ENCODE measurements around the gene USP6NL.
A peak's percentile ranks its signal among the peaks of the same experiment; 100 is the strongest.

USP6NL gene

DNA sequence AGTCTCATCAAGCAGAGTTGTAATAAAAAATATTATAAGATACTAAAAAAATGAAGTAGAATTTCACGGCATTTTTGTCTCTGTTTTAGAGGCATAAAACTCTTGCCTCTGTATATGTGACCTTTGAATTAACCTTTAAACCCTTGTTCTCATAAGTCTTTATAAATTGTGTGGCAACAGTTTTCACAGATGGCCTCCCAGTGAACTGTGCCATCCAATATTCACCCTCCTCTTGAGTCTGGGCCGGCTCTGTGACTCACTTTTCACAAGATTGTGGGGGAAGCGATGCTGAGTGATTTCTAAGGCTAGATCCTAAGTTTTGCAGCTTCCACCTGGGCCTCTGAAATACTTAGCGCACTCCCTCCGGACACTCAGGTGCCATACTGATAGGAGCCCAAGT, 4.6 kb upstream of the USP6NL start:
- DNase-seq (ENCODE audit: low spot score): no peak

DNA sequence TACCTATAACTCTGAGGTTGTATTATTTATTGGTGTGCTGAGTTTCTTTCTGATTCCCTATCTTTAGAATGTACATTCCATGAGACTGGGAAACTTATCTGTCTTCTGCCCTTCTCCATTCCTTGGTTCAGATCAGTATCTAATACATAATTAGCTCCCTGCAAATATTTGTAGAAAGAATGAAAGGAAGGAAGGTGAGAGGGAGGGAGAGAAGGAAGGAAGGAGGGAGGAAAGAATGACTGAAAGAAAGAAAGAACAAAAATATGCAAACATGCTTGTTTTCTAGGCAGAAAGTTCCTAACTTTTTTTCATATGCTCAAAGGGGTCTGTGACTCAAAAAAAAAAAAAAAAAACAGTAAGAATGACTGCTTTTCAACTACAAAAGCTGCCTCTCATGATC, 3.9 kb upstream of the USP6NL start:
- DNase-seq (ENCODE audit: low spot score): no peak

DNA sequence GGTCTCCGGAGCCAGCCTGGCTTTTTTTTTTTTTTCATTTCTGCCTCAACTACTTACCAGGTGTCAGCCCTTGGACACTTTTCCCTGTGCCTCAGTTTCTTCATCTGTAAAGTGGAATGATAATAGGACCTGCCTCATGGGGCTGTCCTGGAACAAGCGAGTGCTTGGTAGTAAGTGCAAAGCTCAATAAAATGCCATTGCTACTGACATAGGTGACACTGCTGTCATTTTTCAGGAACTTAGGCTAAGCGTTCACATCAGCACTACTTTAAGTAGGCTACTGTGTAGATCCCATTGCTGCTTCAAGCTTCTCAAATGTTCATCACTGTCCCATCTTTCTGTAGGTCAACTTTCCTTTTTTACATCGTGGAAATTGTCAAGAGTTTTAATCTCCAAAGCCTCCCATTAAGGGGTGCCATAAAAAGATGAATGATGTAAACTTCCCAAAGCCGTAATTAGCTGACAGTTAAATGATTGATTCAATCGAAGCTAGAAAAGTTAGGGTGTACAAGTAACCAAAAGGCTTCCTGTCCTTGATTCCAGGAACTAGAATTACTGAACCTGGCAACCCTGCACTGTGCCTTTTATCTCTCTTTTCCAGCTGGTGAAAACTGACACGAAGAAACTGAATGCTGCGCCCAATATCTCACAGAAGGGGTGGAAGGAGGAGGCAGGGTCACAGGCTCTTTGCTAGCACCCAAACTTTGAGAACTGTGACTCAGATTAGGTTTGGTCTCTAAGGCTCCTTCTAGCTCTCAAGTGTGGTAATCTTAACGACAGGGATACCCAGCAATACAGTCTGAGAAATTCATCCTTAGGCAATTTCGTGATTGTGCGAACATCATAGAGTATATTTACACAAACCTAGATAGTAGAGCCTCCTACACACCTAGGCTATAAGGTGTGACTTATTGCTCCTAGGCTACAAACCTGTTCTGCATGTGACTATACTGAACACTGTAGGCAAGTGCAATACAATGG, 861 bp upstream of the USP6NL start:
- no peak for DNase-seq (ENCODE audit: low spot score)

DNA sequence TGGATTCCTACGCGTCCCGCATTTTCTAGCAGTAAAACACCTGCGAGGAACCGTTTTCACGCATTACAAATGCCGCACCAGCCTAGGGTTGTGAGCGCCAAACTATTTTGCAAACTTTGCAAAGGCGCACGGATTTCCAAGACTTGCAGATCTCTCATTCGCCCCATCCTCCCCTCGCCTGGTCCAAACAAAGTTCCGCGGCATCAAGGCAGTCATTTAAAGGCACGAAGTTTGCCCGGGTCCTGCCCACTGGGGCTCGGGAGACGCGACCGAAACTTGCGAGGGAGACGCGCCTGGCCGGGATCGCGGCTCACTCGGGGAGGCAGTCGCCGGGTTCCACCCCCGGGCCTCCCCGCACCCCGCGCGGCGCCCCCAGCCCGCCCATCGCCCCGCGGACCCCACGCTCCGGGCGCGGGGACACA, 613 bp downstream of the USP6NL start:
- DNase-seq (ENCODE audit: low spot score): no peak

DNA sequence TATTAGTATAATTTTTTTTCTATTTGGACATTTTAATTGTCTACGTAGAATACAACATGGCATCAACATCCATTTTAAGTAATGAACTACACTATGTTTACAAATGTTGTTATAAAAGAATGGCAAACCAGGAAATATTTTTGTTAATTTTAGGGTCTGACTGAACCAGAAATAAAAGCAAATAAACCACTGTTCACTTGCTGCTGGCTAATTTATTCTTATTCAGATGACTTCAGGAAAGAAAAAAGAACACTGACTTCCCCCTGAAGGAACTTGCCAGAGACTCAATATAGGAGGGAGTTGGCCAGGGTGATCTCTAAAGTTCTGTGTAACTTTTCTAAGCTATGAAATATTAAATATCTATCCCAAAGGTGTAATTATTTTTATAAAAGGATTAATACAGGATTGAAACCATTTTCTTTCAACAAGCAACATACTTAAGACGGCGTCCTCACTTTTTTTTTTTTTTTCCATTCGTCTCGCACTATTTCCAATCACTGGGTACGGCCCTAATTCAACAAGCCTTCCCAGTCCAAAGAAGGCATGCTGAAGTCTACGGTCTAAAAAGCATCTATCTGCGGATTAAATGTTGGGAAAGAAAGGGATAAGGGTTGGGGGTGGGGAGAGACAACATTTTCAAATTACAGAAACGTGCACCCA, 1.2 kb downstream of the USP6NL start:
- no peak for DNase-seq (ENCODE audit: low spot score)

DNA sequence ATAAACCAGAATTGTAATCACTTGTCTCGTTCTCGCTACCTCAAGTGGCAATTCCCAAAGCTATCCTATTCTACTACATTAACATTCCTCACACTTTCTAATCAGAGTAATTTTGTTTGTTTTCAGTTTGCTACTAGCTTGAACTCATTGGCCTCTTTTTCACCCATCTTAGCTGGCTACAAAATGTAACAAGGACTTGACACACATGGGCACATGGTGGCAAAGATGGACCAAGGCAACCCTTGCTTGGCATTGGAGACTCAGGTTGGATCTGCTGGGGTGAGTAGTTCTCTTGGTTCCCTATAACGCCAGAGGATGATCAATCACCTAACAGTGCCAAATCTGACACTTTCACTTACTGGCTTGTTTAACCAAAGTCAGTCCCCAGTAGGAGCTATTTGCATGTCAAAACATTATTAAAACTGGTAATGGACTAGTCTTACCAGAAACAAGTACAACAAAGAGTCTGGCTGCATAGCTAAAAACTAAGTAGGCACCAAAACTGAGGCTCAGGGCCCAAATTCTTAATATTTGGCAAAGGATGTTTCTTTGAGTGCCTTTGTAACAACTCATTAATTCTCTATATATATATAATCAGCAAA, 1.9 kb downstream of the USP6NL start:
- DNase-seq (ENCODE audit: low spot score): no peak

DNA sequence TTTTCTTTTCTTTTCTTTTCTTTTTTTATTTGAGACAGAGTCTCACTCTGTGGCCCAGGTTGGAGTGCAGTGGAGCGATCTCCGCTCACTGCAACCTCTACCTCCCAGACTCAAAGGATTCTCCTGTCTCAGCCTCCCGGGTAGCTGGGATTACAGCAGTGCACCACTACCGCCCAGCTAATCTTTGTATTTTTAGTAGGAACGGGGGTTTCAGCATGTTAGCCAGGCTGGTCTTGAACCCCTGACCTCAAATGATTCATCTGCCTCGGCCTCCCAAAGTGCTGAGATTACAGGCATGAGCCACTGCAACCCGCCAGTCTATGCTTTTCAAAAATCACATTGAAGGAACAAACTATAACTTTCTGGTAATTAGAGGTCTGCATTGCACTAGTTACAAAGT, 2.4 kb downstream of the USP6NL start:
- DNase-seq (ENCODE audit: low spot score): no peak

DNA sequence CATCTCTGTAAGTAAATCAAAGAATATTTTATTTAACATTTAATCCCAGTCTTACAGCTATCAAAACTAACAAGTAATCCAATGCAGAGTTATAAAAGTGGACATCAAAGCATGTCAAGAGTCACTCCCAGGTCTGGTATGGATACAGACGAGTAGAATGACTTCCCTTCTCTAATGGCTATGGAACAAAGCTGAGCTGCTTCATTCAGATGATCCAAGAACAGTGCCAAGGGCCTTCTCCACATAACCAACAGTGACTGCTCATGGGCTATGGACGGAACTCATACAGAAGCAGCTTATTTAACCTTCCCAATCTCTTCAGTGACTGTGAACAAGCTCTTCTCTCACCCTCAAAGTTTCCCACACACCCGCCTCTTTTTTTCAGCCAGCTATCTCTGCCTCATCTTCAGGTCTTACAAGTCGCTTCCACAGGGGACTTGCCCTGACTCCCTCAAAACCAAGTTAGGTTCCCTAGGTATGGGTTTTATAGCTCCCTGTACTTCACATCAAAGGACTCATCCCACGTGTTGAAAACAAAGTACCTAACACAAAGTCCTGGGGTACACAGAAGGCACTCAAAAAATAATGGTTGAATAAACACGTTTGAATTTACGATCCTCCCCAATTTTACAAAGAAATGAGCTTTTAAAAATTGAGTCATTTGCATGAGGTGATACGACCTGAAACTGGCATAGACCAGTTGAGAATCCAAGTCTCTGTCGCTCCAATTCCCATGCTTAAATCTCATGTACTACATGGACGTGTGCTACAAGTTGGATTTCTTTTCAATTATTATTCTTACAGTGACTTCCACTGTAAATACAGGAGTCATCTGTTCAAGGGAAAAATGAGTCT, 3.1 kb downstream of the USP6NL start:
- no peak for DNase-seq (ENCODE audit: low spot score)

DNA sequence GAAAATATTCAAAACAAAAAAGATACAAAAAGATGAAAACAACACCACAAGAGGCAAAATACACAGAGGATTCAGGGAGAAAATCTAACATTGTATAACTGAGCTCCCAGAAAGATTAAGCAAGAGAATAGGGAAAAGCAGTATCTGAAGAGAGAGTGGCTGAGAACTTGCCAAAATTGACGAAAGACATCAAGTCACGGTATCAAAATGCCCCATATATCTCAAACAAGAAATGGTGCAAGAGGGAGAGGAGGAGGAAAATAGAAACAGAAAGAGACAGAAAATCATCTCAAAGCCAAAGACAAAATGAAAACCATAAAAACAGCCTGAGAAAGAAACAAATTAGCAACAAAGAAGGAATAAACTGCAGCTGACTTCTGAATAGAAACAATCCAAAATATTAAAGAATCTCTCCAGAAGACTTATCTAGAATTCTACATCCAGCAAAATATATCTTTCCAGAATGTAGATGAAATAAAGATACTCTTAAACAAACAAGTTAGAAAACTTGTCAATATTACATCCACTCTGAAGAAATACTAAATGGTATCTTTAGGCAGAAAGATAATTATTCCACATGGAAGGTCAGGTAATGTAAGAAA, 5.5 kb downstream of the USP6NL start:
- no peak for DNase-seq (ENCODE audit: low spot score)

DNA sequence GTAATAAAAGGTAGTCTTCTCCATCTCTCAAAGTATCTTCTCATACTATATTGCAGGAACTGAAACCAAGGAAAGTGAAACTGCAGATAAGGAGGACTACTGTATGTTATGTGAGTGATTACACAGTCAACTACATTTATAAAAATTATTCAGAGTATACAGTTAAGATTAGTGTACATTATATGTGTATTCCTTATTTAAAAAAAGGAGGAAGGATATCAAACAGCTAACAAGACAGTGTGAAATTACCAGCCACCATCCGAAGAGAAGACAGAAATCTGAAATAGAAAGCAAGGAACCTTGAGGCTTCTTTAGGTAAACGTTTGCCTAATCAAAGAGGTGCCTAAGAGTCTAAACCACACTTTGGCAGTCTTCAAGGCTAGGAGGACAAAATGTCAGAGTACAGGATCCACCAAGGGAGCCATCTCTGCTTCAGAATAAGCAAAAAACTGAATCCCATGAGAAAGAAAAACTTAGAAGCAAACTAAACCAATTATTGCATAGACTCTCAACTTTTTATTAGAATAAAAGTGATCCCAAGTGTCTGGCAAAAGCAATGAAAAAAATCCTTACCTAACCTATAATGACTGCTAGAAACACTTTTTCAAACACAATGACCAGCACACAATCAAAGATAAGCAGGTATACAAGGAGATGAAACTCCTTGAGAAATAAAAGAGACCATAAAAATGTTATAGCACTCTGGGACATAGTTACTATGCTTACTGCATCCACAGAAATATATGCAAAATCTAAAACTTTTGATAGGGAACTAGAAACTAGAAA, 6.4 kb downstream of the USP6NL start:
- no peak for DNase-seq (ENCODE audit: low spot score)

DNA sequence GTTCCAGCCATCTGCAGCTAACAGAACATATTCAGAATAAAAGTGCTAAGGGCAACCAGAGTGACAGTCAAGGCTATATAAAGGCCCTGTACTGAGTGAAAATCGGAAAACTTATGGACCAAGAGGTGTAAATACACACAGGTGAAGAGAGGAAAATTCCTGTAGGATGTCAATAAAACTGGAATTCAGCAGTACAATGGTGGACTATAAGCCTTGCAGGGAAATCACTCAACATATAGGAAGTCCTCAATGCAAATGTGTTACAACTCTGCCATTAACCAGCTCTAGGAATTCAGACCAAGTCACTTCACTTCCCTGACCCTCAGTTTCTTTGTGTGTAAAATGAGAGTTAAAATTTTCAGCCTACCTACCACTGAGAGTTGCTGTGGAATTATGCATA, 7.7 kb downstream of the USP6NL start:
- no peak for DNase-seq (ENCODE audit: low spot score)

DNA sequence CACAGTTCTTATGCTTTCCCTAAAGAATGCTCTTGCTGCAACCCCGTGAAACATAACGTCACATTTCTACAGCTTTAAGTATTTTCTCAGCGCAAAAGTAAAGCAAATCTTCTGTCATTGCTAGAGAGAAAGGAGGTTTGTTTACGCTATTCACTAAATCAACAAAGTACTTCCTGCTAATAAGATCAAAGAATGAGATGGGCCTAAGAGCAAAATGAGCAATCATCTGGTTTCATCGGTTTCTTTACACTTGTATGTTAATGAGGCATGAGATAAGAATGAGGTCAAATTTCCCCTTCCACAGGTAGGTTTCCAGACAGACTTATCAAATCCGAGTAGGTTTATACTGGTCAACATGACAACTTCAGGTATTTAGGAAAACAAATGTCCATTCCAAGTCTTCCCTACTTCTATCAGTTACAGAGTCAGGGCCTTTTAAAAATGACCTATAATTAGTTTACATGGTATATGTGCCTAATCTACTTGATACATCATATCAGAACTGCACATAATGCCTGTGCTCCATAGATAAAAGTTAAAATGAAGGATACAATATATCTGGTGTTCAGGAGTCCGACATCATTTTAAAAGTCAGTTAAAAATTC, 8.4 kb downstream of the USP6NL start:
- peak; percentile 29 for DNase-seq (ENCODE audit: low spot score)

DNA sequence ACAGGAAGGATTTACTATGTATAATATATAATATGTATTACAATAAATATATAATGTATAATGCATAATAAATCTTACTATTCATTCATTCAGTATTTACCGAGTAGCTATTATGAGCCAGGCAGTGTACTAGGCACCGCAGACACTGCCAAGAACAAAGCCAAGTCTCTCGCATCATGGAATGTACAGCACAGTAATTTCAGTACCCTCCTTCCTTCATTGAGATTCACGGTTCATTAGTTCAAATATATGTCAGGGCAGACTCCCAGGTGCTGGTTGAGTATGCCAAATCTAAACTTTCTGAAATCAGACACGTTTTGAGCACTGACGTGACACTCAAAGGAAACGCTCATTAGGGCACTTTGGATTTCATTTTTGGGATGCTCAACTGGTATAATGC, 9.1 kb downstream of the USP6NL start:
- no peak for DNase-seq (ENCODE audit: low spot score)

DNA sequence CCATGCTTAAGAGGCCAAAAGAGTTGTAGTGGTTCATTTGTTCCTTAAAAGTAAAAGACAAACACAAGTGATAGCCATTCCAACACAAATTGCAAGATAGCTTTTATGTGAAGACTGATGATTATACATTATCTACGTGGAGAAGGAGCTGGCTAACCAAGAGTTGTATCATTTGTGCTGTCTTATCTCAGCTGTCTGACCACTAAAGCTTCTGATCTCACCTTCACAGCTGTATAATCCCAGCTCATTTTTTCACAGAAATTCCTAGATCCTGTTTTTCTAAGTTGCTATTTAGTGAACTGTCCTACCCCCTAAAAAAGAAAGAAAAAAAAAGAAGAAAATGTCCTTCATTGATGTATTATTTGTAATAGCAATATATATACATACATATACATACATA, 9.8 kb downstream of the USP6NL start:
- no peak for DNase-seq (ENCODE audit: low spot score)

DNA sequence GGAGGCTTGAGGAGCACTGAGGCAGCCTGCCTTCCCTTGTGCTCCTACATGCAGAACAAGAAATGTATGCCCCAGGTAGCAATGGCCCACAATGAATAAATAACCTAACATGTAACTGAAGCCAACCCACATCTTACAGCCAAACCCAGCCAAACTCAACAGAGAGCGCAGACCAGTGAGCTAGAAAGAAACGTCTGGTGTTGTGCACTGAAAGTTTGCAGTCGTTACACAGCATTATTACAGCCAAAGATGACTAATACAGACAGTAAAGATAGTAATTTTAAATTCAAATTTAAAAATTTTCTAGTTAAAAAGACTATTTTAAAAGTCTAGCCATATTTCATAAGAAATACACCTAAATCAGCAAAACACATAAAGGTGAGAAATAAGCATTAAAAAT, 11.2 kb downstream of the USP6NL start:
- no peak for DNase-seq (ENCODE audit: low spot score)

DNA sequence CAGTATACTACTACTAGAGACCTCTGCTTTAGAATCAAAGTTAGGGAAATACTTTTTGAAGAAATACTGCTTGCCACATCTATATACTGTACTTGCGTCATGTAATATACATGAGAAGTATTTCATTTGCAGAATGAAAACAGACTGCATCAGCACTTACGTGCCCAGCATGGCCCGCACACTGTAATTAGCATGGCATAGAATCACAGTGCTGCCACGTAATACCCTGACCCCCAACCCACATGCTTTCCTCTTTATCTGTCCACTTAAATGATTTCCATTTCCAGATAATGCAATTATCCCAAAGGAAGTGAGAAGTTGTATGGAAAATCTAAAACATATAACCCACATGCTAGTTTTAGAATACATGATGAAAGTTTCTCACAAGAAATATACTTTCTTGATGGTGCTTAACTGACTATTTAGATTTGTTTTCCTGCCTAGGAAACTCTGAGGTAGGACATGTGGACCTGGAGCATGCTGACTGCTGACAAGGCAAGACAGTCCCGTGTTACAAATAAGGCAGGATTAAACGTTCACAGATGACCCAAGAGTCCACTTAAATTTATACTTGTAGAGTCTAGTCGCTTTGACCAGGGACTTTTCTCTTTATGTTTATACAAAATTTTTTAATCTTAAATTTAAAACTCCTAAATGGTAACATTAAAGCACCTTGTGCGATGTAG, 12.6 kb downstream of the USP6NL start:
- DNase-seq (ENCODE audit: low spot score): no peak

DNA sequence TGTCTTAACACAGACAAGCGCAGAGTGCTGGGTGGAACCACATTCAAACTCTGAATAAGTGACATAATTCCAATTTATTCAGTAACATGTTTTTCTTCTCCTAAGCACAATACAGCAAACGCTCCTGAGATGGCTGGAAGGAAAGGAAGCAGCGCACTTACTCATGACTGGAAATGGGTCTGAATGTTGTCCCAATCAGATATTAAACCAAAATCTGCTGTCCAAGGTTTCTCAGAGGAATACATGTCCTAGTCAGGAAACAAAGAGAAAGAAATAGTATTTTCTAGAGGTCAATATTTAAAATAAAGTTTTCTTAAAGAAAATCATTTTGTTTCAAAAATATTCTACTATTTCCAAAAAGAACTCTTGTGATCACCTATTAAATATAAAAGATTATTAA, 14.0 kb downstream of the USP6NL start:
- no peak for DNase-seq (ENCODE audit: low spot score)

DNA sequence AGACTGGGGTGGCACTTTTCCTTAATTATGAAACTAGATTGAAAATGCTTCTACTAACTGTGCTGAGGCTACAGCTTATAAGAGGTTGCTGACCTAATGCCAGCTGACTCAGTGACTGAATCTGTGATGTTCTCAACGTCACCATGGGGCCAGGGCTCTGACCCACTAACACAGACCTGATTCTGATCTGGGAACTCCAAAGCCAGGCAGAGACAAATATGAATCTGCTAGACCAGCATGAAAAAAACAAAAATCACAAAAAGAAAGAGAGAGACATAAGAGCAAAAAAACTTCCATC, 16.1 kb downstream of the USP6NL start:
- DNase-seq (ENCODE audit: low spot score): no peak

DNA sequence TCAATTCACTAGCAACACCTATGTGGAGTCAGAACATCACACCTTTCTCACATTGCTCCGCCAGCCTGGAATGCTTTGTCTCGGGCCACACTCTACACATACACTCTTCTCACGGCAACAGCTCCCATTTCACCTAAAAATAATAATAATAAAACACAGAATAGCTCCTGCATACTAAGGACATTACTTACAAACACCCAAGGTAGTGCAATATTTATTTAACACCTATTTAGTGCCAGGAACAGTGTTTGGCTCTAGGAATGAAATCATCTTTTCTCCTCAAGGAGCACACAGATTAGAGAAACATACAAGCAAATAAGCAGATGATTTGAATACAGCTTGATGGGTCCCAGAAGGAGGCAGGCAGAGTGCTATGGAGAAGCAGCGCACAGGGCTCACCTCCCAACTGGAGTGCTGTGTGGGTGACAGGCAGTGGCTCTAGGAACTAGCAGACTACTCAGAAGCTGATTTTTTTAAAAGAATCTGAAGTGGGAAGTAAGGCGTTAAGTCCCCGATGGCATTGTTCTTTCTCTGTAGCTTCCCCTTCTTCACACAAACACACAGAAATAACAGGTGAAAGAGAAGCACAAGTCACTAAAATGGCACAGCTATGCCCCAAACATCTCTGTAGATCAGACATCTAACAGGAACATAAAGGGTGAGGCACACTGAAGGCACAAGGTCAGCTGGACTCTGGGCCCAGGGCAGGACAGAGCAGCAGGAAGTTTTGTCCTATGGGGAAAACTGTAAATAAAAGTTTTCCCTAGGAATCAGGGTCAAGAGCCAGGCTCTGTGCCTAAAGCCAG, 16.7 kb downstream of the USP6NL start:
- no peak for DNase-seq (ENCODE audit: low spot score)
